Choroid plexus epithelial cell (primary cell): ENCODE data around the gene CHADL.
"Not testable (repeated sequence)": the region's sequence is repeated elsewhere in the genome, so short reads cannot be mapped to it uniquely, and the experiment has no call there.

Experiments used
- DNase-seq: peaks from one replicate; pipeline ENCODE4 v3.0.0-alpha.2; 2010; ENCODE audit warnings: low read depth
- H3K4me3 ChIP-seq: 2 replicates; pipeline ENCODE4 v1.5.1; 2011; ENCODE audit warnings: low read depth, mild to moderate bottlenecking, control low read depth, low read length, moderate library complexity
- TF ChIP-seq, protein P1 (sequence below): conservative IDR thresholded peaks from 2 replicates; pipeline ENCODE4 v1.5.1; 2011; ENCODE audit warnings: low read depth, mild to moderate bottlenecking, control low read depth, inconsistent platforms, low read length, moderate library complexity

Gene CHADL

DNA sequence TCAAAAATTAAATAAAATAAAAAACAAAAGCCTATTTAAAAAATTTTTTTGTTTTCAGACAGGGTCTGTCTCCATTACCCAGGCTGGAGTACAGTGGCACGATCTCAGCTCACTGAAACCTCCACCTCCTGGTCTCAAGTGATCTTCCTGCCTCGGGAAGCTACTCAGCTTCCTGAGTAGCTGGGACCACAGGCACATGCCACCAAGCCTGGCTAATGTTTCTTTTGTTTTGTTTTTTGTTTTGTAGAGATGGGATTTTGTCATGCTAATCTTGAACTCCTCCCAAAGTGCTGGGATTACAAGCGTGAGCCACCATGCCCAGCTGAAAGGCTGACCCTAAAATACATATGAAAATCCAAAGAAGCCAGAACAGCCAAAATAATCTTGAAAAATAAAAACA lies 56.1 kb downstream of the CHADL start:
- TF ChIP-seq, protein P1, sequence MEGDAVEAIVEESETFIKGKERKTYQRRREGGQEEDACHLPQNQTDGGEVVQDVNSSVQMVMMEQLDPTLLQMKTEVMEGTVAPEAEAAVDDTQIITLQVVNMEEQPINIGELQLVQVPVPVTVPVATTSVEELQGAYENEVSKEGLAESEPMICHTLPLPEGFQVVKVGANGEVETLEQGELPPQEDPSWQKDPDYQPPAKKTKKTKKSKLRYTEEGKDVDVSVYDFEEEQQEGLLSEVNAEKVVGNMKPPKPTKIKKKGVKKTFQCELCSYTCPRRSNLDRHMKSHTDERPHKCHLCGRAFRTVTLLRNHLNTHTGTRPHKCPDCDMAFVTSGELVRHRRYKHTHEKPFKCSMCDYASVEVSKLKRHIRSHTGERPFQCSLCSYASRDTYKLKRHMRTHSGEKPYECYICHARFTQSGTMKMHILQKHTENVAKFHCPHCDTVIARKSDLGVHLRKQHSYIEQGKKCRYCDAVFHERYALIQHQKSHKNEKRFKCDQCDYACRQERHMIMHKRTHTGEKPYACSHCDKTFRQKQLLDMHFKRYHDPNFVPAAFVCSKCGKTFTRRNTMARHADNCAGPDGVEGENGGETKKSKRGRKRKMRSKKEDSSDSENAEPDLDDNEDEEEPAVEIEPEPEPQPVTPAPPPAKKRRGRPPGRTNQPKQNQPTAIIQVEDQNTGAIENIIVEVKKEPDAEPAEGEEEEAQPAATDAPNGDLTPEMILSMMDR = no peak
- no peak for DNase-seq
- H3K4me3 ChIP-seq = no peak overlapping the region

DNA sequence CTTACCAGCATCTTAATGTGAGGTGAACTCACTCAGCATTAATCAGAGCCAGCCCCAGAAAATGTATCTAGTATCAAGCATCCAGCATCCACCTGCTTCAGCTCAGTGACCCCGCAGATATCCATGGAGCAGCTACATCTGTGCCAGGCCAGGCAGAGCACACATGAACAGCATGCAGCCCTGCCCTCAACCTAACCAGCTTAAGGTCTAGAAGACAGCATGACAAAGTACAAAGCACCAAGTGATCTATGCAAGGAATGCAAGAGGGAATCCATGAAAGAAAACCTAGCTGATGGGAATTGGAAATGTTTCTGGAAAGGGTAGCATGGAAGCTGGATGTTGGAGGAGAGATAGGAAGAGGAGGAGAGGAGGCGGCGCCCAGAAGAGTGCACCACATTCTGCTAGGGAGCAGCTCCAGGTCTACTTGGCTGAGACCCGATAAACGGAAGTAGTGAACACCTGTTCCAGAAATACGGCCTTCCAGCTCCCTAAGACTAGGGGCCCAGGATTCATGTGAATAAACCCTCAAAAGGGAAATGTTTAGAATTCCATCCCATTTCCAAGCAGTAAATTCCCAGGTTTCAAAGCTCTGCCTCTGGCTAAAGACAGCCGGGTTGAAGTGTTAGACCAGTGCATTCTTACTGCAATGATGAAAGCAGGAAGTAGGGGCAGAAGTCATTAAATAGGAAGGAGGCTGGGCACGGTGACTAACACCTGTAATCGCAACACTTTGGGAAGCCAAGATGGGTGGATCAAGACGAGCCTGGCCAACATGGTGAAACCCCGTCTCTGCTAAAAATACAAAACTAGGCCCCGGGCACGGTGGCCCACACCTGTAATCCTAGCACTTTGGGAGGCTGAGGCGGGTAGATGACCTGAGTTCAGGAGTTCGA lies 59.1 kb downstream of the CHADL start:
- no peak overlapping the region for H3K4me3 ChIP-seq
- TF ChIP-seq, protein P1 = no peak
- peak; percentile 79 for DNase-seq

DNA sequence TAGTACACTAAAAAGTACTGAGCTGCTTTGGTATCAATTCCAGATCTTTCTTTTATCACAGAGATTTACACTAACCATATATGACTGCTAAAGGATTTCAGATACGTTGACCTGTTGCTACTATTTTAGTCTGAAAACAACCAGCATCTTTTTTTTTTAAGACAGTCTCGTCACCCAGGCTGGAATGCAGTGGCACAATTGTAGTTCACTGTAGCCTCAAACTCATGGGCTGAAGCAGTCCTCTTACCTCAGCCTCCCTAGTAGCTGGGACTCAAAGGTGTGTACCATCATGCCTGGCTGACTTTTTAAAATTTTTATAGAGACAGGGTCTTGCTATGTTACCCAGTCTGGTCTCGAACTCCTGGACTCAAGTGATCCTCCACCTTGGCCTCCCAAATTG lies 59.8 kb downstream of the CHADL start:
- H3K4me3 ChIP-seq = no peak overlapping the region
- DNase-seq = no peak
- TF ChIP-seq, protein P1 = no peak

DNA sequence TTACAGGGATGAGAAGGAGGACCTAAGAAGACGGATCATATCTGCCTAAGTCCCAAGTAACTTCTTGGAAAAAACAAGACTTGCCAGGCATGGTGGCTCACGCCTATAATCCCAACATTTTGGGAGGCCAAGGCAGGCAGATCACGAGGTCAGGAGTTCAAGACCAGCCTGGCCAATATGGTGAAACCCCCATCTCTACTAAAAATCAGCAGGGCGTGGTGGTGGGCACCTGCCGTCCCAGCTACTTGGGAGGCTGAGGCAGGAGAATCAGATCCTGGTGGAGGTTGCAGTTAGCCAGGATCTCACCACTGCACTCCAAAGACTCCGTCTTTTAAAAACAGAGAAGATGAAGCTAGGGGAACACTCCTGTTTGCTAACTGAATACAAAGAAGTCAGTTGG lies 60.4 kb downstream of the CHADL start:
- H3K4me3 ChIP-seq, DNase-seq: not testable (repeated sequence)
